VCaP (cell line): ENCODE results near the gene PALM.

Experiments
- H3K27ac ChIP-seq: fragments of 450-650 bp; 2 replicates; pipeline ENCODE4 v1.5.1; 2017
- CTCF ChIP-seq: fragments of 450-650 bp; conservative IDR thresholded peaks from 2 replicates; pipeline ENCODE4 v1.5.1; 2017; ENCODE audit warnings: mild to moderate bottlenecking, moderate library complexity

Gene PALM

GRCh38 chr19:682678-683320 is 25.9 kb upstream of the PALM start:
- no peak overlapping the region for H3K27ac ChIP-seq
- TF ChIP-seq CTCF, result no peak

- no peak for TF ChIP-seq CTCF
- H3K27ac ChIP-seq, result no peak overlapping the region
These were observed 23.2 kb upstream of the PALM start for GRCh38 chr19:685454-685931.

- TF ChIP-seq CTCF, result no peak
- H3K27ac ChIP-seq, result no peak overlapping the region
These were observed 22.0 kb upstream of the PALM start for GRCh38 chr19:686589-687297.

- no peak overlapping the region for H3K27ac ChIP-seq
- TF ChIP-seq CTCF, result no peak
These were observed 21.1 kb upstream of the PALM start for GRCh38 chr19:687569-688166.

- H3K27ac ChIP-seq, result no peak overlapping the region
- no peak for TF ChIP-seq CTCF
These were observed 20.5 kb upstream of the PALM start for GRCh38 chr19:688214-688613.

- no peak overlapping the region for H3K27ac ChIP-seq
These were observed 19.7 kb upstream of the PALM start for GRCh38 chr19:688992-689391.

More at GRCh38 chr19:688992-689391, 19.7 kb upstream of the PALM start:
- no peak for TF ChIP-seq CTCF
